Uterus (tissue), 2 donors: ENCODE data around the gene WBP1L.

ENCODE experiments used
- POLR2A ChIP-seq, 2 donors: fragments of 450-650 bp; IDR thresholded peaks; one replicate each; pipeline ENCODE4 v1.6.1; 2016; ENCODE audit warnings: antibody characterized with exemption in 2 of 2, mild to moderate bottlenecking in 1 of 2, moderate library complexity in 1 of 2
- TF ChIP-seq, protein P1 (sequence below), 4 experiments: fragments of 200-600 bp in 2 of 4; fragments of 450-650 bp in 2 of 4; sonication (generic) in 2 of 4; IDR thresholded peaks; one replicate each; pipeline ENCODE4 v1.5.1; 2016 to 2019; ENCODE audit warnings: antibody characterized with exemption in 4 of 4, mild to moderate bottlenecking in 2 of 4, moderate library complexity in 1 of 4

DNA sequence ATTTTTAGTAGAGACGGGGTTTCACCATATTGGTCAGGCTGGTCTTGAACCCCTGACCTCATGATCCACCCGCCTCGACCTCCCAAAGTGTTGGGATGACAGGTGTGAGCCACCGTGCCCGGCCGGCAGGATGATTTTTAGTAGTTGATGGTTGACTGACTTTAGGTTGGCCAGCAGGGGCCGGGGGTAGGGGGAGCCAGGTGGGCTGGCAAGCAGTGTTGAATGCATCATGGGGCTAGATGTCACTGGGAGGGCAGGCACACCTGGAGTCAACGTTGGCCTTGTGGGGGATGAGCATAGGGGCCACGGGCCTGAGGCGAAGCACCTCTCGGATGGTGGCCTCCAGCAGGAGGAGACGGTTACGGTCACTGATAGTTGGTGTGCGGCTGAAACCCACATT, 88.5 kb downstream of the WBP1L start:
- no peak for TF ChIP-seq POLR2A (IDR thresholded peaks at IDR 0.05)
- TF ChIP-seq, protein P1, sequence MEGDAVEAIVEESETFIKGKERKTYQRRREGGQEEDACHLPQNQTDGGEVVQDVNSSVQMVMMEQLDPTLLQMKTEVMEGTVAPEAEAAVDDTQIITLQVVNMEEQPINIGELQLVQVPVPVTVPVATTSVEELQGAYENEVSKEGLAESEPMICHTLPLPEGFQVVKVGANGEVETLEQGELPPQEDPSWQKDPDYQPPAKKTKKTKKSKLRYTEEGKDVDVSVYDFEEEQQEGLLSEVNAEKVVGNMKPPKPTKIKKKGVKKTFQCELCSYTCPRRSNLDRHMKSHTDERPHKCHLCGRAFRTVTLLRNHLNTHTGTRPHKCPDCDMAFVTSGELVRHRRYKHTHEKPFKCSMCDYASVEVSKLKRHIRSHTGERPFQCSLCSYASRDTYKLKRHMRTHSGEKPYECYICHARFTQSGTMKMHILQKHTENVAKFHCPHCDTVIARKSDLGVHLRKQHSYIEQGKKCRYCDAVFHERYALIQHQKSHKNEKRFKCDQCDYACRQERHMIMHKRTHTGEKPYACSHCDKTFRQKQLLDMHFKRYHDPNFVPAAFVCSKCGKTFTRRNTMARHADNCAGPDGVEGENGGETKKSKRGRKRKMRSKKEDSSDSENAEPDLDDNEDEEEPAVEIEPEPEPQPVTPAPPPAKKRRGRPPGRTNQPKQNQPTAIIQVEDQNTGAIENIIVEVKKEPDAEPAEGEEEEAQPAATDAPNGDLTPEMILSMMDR (IDR thresholded peaks at IDR 0.05): no peak
